Natural killer cell (primary cell): ENCODE data around the gene CNBD2. TPM values are rescaled to one million over a fixed set of nuclear protein-coding genes. Genes with fewer than 3 reads are reported as not detected.

ENCODE experiments used
- ATAC-seq, 3 donors: fragments of 150-1000 bp in 2 of 3; fragments of 200-7000 bp in 1 of 3; cut with Tn5 transposase; 1 replicate in 1 of 3; 2 replicates in 2 of 3; pipeline ENCODE4 v1.10.0; 2021; ENCODE audit warnings: mild to moderate bottlenecking in 2 of 3, moderate library complexity in 2 of 3
- DNase-seq, 2 donors: peaks; one replicate each; pipeline versions ENCODE4 v3.0.0 to v3.0.0-alpha.2; 2013 to 2021; ENCODE audit warnings: mixed read lengths in 1 of 2
- H3K27ac ChIP-seq: one replicate; pipeline ENCODE4 v1.5.1; 2013; ENCODE audit warnings: mild to moderate bottlenecking, low read length
- H3K27me3 ChIP-seq: one replicate; pipeline ENCODE4 v1.6.1; 2013; ENCODE audit warnings: low read length; ENCODE audit not compliant: control insufficient read depth, insufficient read depth
- H3K36me3 ChIP-seq: one replicate; pipeline ENCODE4 v1.6.1; 2013; ENCODE audit warnings: low read length; ENCODE audit not compliant: control insufficient read depth, insufficient read depth
- H3K4me1 ChIP-seq: one replicate; pipeline ENCODE4 v1.6.1; 2013; ENCODE audit warnings: low read length; ENCODE audit not compliant: control insufficient read depth, insufficient read depth
- H3K4me3 ChIP-seq: one replicate; pipeline ENCODE4 v1.5.1; 2013; ENCODE audit warnings: low read length
- H3K9me3 ChIP-seq: one replicate; pipeline ENCODE4 v1.6.1; 2013; ENCODE audit warnings: low read length; ENCODE audit not compliant: control insufficient read depth, insufficient read depth
- H3K27ac Mint-ChIP-seq, 2 donors: one replicate each; pipeline ENCODE4 v1.8.0; 2022; ENCODE audit warnings: mild to moderate bottlenecking in 2 of 2, mixed read lengths in 2 of 2, moderate library complexity in 1 of 2
- H3K27me3 Mint-ChIP-seq, 2 donors: one replicate each; pipeline ENCODE4 v1.8.0; 2022; ENCODE audit warnings: low read depth in 2 of 2, mixed read lengths in 2 of 2
- H3K36me3 Mint-ChIP-seq: one replicate; pipeline ENCODE4 v1.8.0; 2022; ENCODE audit warnings: mixed read lengths
- H3K4me1 Mint-ChIP-seq, 2 donors: one replicate each; pipeline ENCODE4 v1.8.0; 2022; ENCODE audit warnings: mixed read lengths in 2 of 2
- H3K4me3 Mint-ChIP-seq: one replicate; pipeline ENCODE4 v1.8.0; 2022; ENCODE audit warnings: mild to moderate bottlenecking, moderate library complexity, mixed read lengths
- H3K9me3 Mint-ChIP-seq, 2 donors: one replicate each; pipeline ENCODE4 v1.8.0; 2022; ENCODE audit warnings: mixed read lengths in 2 of 2
- CTCF ChIP-seq: fragments of 200-600 bp; IDR thresholded peaks from one replicate; pipeline ENCODE4 v1.8.0; 2022; ENCODE audit warnings: antibody characterized with exemption
- WGBS: methylation state at CpG from one replicate; pipeline ENCODE4 v1.1.7; 2013; ENCODE audit warnings: missing lambda C conversion rate; ENCODE audit not compliant: insufficient coverage; 5-methylcytosine and 5-hydroxymethylcytosine counted together
- intact Hi-C: fragments of 100-400 bp; cut with micrococcal nuclease; formaldehyde crosslinking; loops from one replicate; pipeline ENCODE4 v1.14.2; 2022
- total RNA-seq, 4 donors: library from RNA; stranded (reverse); fragments of 120-200 nt in 1 of 4; gene quantifications; one replicate each; pipeline versions ENCODE4 v1.2.3 to v1.2.4, GENCODE V29; 2013 to 2022

CNBD2 gene
- total RNA-seq, 3 donors from 2014 or later (not counting 1 experiment from before 2014, with no cell fraction given) = 17.2 to 20.5 (median 19.5) TPM

DNA sequence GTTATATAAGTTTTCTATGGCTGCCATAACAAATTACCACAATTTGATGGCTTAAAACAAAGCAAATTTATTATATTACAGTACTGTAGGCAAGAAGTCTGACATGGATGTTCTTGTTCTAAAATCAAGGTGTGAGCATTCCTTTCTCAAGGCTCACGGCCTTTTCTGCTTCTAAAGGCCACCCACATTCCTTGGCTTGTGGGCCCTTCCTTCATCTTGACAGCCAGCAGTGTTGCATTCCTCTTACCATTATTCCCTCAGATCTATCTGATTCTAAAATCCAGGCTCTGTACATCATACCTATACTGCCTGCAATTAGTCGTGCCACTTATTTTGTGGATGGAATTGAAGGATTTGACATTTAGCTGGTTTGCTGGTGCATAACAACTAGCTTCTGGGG lies 3.6 kb downstream of the CNBD2 start:
- no peaks in the 10 kb centered on the region for H3K9me3 ChIP-seq
- no peak for ATAC-seq

DNA sequence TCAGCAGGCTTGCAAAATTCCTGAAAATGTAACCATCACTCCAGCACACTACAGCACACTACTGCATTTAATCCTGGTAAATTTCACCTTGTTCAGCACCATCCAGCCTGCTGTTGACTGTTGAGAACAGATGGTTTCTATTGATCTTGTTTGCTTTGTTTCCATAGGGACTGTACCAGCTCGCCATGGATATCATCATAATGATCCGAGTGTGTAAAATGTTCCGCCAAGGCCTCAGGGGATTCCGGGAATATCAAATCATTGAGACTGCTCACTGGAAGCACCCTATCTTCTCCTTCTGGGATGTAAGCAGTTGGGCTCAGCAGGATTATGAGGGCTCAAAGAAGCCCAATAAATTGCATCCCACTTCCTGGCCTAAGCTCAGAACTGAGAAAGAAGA lies 4.1 kb downstream of the CNBD2 start:
- Histone ChIP-seq H3K36me3 (no peaks in the 10 kb centered on the region), H3K4me3 (no peak overlapping the region), H3K27ac (no peak overlapping the region), H3K4me1 (no peaks in the 10 kb centered on the region), H3K9me3 (no peaks in the 10 kb centered on the region), H3K27me3 (no peaks in the 10 kb centered on the region)
- DNase-seq (no peak), ATAC-seq (no peak)
- no peak for TF ChIP-seq CTCF
- Mint-ChIP-seq H3K27me3 (peaks cover 0 to 3% of the 10 kb centered on the region in 2 donors), H3K4me3 (no peak overlapping the region), H3K9me3 (no peaks in the 10 kb centered on the region), H3K36me3 (no peaks in the 10 kb centered on the region), H3K4me1 (no peaks in the 10 kb centered on the region), H3K27ac (no peak overlapping the region)
- intact Hi-C loops = no loop called here
- WGBS = 79% methylated on average over 4 of the region's 4 CpGs

More for the DNA sequence above, 3.6 kb downstream of the CNBD2 start:
- Histone ChIP-seq H3K27ac (no peak overlapping the region), H3K36me3 (no peaks in the 10 kb centered on the region), H3K27me3 (no peaks in the 10 kb centered on the region), H3K4me3 (no peak overlapping the region), H3K4me1 (no peaks in the 10 kb centered on the region)
- WGBS = 89% methylated on average over 2 of the region's 2 CpGs
- DNase-seq = no peak
- intact Hi-C loops = no loop called here
- Mint-ChIP-seq H3K4me3 (no peak overlapping the region), H3K4me1 (no peaks in the 10 kb centered on the region), H3K9me3 (no peaks in the 10 kb centered on the region), H3K36me3 (no peaks in the 10 kb centered on the region), H3K27ac (no peak overlapping the region), H3K27me3 (peaks cover 0 to 3% of the 10 kb centered on the region in 2 donors)
- no peak for TF ChIP-seq CTCF

GRCh38 chr20:35974256-35974655 lies 5.9 kb downstream of the CNBD2 start:
- no peak for TF ChIP-seq CTCF
- Mint-ChIP-seq H3K4me1 (no peaks in the 10 kb centered on the region), H3K9me3 (no peaks in the 10 kb centered on the region), H3K4me3 (no peak overlapping the region), H3K27ac (no peak overlapping the region), H3K36me3 (no peaks in the 10 kb centered on the region), H3K27me3 (peaks cover 0 to 3% of the 10 kb centered on the region in 2 donors)
- intact Hi-C loops = no loop called here
- Histone ChIP-seq H3K36me3 (no peaks in the 10 kb centered on the region), H3K4me1 (no peaks in the 10 kb centered on the region), H3K4me3 (no peak overlapping the region), H3K27ac (no peak overlapping the region), H3K27me3 (no peaks in the 10 kb centered on the region), H3K9me3 (no peaks in the 10 kb centered on the region)
- no peak for ATAC-seq
- no peak for DNase-seq
- WGBS = 78% methylated on average over 4 of the region's 4 CpGs

GRCh38 chr20:35975576-35976373 lies 7.4 kb downstream of the CNBD2 start:
- no peak overlapping the region for H3K4me3 ChIP-seq
- intact Hi-C loops = no loop called here
- no peaks in the 10 kb centered on the region for H3K36me3 ChIP-seq
- no peaks in the 10 kb centered on the region for H3K27me3 Mint-ChIP-seq
- no peaks in the 10 kb centered on the region for H3K9me3 ChIP-seq
- no peaks in the 10 kb centered on the region for H3K9me3 Mint-ChIP-seq
- no peak for TF ChIP-seq CTCF
- H3K4me3 Mint-ChIP-seq = no peak overlapping the region
- 78% methylated on average over 9 of the region's 9 CpGs for WGBS
- H3K27ac Mint-ChIP-seq = no peak overlapping the region
- H3K36me3 Mint-ChIP-seq = no peaks in the 10 kb centered on the region
- ATAC-seq (no peak), DNase-seq (no peak)
- H3K4me1 ChIP-seq = no peaks in the 10 kb centered on the region
- H3K27me3 ChIP-seq = no peaks in the 10 kb centered on the region
- no peaks in the 10 kb centered on the region for H3K4me1 Mint-ChIP-seq
- H3K27ac ChIP-seq = no peak overlapping the region
